Measurements from ENCODE around the gene OCA2. TPM values are rescaled to one million over a fixed set of nuclear protein-coding genes. Genes with fewer than 3 reads are reported as not detected.

Gene OCA2
- total RNA-seq, 3 donors from 2014 or later (not counting 1 experiment from before 2014, with no cell fraction given): 0.35 to 1.5 (median 0.56) TPM

GRCh38 chr15:27864719-27865118 lies 234.4 kb downstream of the OCA2 start:
- H3K9me3 Mint-ChIP-seq: peaks cover 11 to 12% of the 10 kb centered on the region in 2 donors
- peaks cover 14% of the 10 kb centered on the region for H3K36me3 Mint-ChIP-seq
- H3K4me1 Mint-ChIP-seq: no peaks in the 10 kb centered on the region
- intact Hi-C loops (cut with micrococcal nuclease): no loop called here
- no peak overlapping the region for H3K27ac ChIP-seq (ENCODE audit: low read length)
- no peak for DNase-seq
- ATAC-seq: no peak
- 59% methylated on average over 8 of the region's 8 CpGs for WGBS (ENCODE audit: insufficient coverage)
- no peak overlapping the region for H3K27ac Mint-ChIP-seq
- no peak overlapping the region for H3K4me3 ChIP-seq (ENCODE audit: low read length)
- H3K36me3 ChIP-seq (ENCODE audit: control insufficient read depth, insufficient read depth, low read length): no peaks in the 10 kb centered on the region
- no peaks in the 10 kb centered on the region for H3K9me3 ChIP-seq (ENCODE audit: control insufficient read depth, insufficient read depth, low read length)
- no peaks in the 10 kb centered on the region for H3K27me3 ChIP-seq (ENCODE audit: control insufficient read depth, insufficient read depth, low read length)
- H3K4me3 Mint-ChIP-seq: no peak overlapping the region
- no peaks in the 10 kb centered on the region for H3K4me1 ChIP-seq (ENCODE audit: control insufficient read depth, insufficient read depth, low read length)
- no peaks in the 10 kb centered on the region for H3K27me3 Mint-ChIP-seq (ENCODE audit: low read depth in 2 of 2)
- no peak for TF ChIP-seq CTCF (IDR thresholded peaks at IDR 0.05)

GRCh38 chr15:27864086-27864485 lies 235.0 kb downstream of the OCA2 start:
- no peaks in the 10 kb centered on the region for H3K9me3 ChIP-seq (ENCODE audit: control insufficient read depth, insufficient read depth, low read length)
- intact Hi-C loops (cut with micrococcal nuclease): no loop called here

GRCh38 chr15:27863000-27863399 lies 236.1 kb downstream of the OCA2 start:
- H3K4me1 Mint-ChIP-seq: no peaks in the 10 kb centered on the region
- Histone ChIP-seq H3K27me3 (ENCODE audit: control insufficient read depth, insufficient read depth, low read length) (no peaks in the 10 kb centered on the region), H3K9me3 (ENCODE audit: control insufficient read depth, insufficient read depth, low read length) (no peaks in the 10 kb centered on the region), H3K4me1 (ENCODE audit: control insufficient read depth, insufficient read depth, low read length) (no peaks in the 10 kb centered on the region), H3K36me3 (ENCODE audit: control insufficient read depth, insufficient read depth, low read length) (no peaks in the 10 kb centered on the region), H3K27ac (ENCODE audit: low read length) (no peak overlapping the region), H3K4me3 (ENCODE audit: low read length) (no peak overlapping the region)
- intact Hi-C loops (cut with micrococcal nuclease): no loop called here
- no peak for ATAC-seq
- no peak overlapping the region for H3K27ac Mint-ChIP-seq
- no peaks in the 10 kb centered on the region for H3K27me3 Mint-ChIP-seq (ENCODE audit: low read depth in 2 of 2)
- DNase-seq: no peak
- no peak overlapping the region for H3K4me3 Mint-ChIP-seq
- WGBS (ENCODE audit: insufficient coverage): 84% methylated on average over 6 of the region's 6 CpGs
- H3K36me3 Mint-ChIP-seq: peaks cover 14% of the 10 kb centered on the region
- peaks cover 14 to 15% of the 10 kb centered on the region in 2 donors for H3K9me3 Mint-ChIP-seq
- no peak for TF ChIP-seq CTCF (IDR thresholded peaks at IDR 0.05)

More at GRCh38 chr15:27864086-27864485, 235.0 kb downstream of the OCA2 start:
- H3K36me3 ChIP-seq (ENCODE audit: control insufficient read depth, insufficient read depth, low read length): no peaks in the 10 kb centered on the region
- H3K36me3 Mint-ChIP-seq: peaks cover 14% of the 10 kb centered on the region
- H3K4me3 ChIP-seq (ENCODE audit: low read length): no peak overlapping the region
- 93% methylated on average over 2 of the region's 2 CpGs for WGBS (ENCODE audit: insufficient coverage)
- TF ChIP-seq CTCF (IDR thresholded peaks at IDR 0.05): no peak
- no peaks in the 10 kb centered on the region for H3K27me3 Mint-ChIP-seq (ENCODE audit: low read depth in 2 of 2)
- H3K4me3 Mint-ChIP-seq: no peak overlapping the region
- H3K9me3 Mint-ChIP-seq: peaks cover 11 to 14% of the 10 kb centered on the region in 2 donors
- DNase-seq: no peak
- H3K4me1 ChIP-seq (ENCODE audit: control insufficient read depth, insufficient read depth, low read length): no peaks in the 10 kb centered on the region
- no peak overlapping the region for H3K27ac ChIP-seq (ENCODE audit: low read length)
- no peaks in the 10 kb centered on the region for H3K27me3 ChIP-seq (ENCODE audit: control insufficient read depth, insufficient read depth, low read length)
- H3K27ac Mint-ChIP-seq: no peak overlapping the region
- no peaks in the 10 kb centered on the region for H3K4me1 Mint-ChIP-seq
- ATAC-seq: no peak

GRCh38 chr15:27861171-27861570 lies 237.9 kb downstream of the OCA2 start:
- no peaks in the 10 kb centered on the region for H3K27me3 Mint-ChIP-seq (ENCODE audit: low read depth in 2 of 2)

More at GRCh38 chr15:27861171-27861570, 237.9 kb downstream of the OCA2 start:
- H3K4me3 Mint-ChIP-seq: no peak overlapping the region
- Histone ChIP-seq H3K27ac (ENCODE audit: low read length) (no peak overlapping the region), H3K4me3 (ENCODE audit: low read length) (no peak overlapping the region), H3K9me3 (ENCODE audit: control insufficient read depth, insufficient read depth, low read length) (no peaks in the 10 kb centered on the region), H3K4me1 (ENCODE audit: control insufficient read depth, insufficient read depth, low read length) (no peaks in the 10 kb centered on the region), H3K36me3 (ENCODE audit: control insufficient read depth, insufficient read depth, low read length) (no peaks in the 10 kb centered on the region), H3K27me3 (ENCODE audit: control insufficient read depth, insufficient read depth, low read length) (no peaks in the 10 kb centered on the region)
- TF ChIP-seq CTCF (IDR thresholded peaks at IDR 0.05): no peak
- no peaks in the 10 kb centered on the region for H3K4me1 Mint-ChIP-seq
- no peak overlapping the region for H3K27ac Mint-ChIP-seq
- no peak for ATAC-seq
- H3K36me3 Mint-ChIP-seq: peaks cover 14% of the 10 kb centered on the region
- no peak for DNase-seq
- 87% methylated on average over 8 of the region's 8 CpGs for WGBS (ENCODE audit: insufficient coverage)
- H3K9me3 Mint-ChIP-seq: peaks cover 19 to 25% of the 10 kb centered on the region in 2 donors
- intact Hi-C loops (cut with micrococcal nuclease): no loop called here
